Lung microvascular endothelial cell (primary cell): ENCODE measurements around the gene CTU1. TPM values are rescaled to one million over a fixed set of nuclear protein-coding genes. Genes with fewer than 3 reads are reported as not detected.

ENCODE experiments used
- DNase-seq, 2 donors: peaks; one replicate each; pipeline versions ENCODE4 v3.0.0 to v3.0.0-alpha.2; 2010; ENCODE audit warnings: low read depth in 2 of 2
- total RNA-seq: library from RNA; depleted of rRNA; stranded (reverse); fragments of >200 nt; gene quantifications from 2 replicates; pipeline ENCODE4 v1.2.1, GENCODE V29; 2014

CTU1 gene
- total RNA-seq, 1 donor from 2014 or later: 7.3 TPM

- no peak for DNase-seq
These were observed 4.3 kb downstream of the CTU1 start for GRCh38 chr19:51103926-51104341.

DNA sequence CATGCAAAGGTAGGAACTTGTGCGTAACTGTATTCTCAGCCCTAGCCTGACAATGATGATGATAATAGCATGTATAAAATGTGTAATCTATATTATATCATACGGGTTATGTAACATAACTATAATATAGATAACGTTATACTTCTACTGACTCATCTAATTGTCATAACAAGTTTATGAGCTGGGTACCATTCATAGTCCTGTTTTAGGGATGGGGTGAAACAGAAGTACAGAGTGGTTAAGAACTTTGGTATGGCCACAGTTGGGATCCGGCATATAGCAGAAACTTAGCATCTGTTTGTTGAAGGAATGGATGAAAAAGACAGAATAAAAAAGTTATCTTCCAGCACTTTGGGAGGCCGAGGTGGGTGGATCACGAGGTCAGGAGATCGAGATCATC, 5.2 kb downstream of the CTU1 start:
- no peak for DNase-seq

- DNase-seq: no peak
These were observed 6.9 kb downstream of the CTU1 start for GRCh38 chr19:51101171-51101865.

- DNase-seq: no peak
These were observed 7.6 kb downstream of the CTU1 start for GRCh38 chr19:51100601-51101000.

DNA sequence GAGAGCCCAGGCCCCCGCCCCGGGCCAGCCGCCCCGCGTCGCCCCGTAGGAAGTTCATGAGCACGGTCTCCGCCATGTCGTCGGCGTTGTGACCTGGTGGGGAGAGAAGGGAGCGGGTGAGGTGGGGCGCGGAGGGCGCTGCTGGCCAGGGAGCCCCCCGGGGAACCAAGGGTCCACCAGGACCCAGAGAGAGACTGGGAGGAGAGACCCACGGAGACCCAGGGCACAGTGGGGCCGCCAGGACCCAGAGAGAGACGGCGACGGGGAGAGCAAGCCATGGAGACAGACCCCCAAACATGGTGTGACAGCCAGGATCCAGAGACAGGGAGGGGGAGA, 9.2 kb downstream of the CTU1 start:
- no peak for DNase-seq

- no peak for DNase-seq
These were observed 9.7 kb downstream of the CTU1 start for GRCh38 chr19:51098365-51099046.

GRCh38 chr19:51097796-51098195, 10.4 kb downstream of the CTU1 start:
- DNase-seq: no peak

DNA sequence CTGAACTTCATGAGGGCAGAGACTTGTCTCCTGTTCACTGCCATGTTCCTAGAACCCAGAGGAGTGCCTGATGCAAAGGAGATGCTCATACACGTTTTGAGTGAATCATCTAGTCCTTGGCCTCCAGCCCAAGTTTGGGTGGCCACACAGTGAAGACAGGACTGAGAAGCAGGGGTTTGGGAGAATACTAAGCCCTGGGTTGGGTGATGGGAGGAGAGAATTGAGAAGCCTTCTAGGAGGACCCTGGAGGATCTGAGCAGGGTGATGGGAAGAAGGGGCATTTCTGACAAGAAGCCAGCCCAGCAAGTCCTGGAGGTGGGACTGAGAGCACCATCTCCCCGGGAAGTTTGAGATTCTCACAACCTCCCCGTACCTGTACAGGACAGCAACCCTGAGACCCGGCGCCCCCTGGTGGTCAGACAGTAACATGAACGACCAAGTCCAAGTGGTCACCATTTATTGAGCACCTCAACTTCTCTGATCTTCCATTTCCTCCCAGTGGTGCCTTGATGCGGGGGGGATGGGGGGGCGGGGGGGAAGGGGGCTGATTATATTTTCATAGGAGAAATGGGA, 11.0 kb downstream of the CTU1 start:
- DNase-seq: peak; percentile 51 to 64

- peak; percentile 51 to 53 for DNase-seq
These were observed 11.6 kb downstream of the CTU1 start for GRCh38 chr19:51096473-51097165.

- peak; percentile 12 to 48 for DNase-seq
These were observed 13.4 kb downstream of the CTU1 start for GRCh38 chr19:51094696-51095279.

- peak; percentile 50 to 65 for DNase-seq
These were observed 14.5 kb downstream of the CTU1 start for GRCh38 chr19:51093510-51094345.

GRCh38 chr19:51093101-51093500, 15.1 kb downstream of the CTU1 start:
- DNase-seq: no peak

- no peak for DNase-seq
These were observed 16.0 kb downstream of the CTU1 start for GRCh38 chr19:51091895-51092873.

DNA sequence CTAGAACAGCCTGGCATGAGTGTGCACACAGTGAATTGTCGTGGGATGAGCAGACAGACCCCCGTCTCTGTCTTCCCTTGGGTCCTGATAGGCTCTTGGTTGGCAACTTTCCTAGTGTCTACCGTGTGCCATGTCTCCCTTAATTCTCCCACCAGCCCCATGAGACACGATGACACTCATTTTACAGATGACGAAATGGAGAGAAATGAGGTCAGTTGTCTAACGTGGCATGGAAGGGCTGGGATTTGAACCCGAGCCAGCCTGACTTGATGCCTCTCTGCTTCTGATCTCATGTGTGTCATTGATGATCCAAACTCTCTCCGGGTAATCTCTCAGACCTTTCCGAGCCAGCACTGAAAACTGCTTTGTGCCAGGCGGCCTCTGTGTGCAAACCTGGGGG, 17.1 kb downstream of the CTU1 start:
- DNase-seq: no peak

DNA sequence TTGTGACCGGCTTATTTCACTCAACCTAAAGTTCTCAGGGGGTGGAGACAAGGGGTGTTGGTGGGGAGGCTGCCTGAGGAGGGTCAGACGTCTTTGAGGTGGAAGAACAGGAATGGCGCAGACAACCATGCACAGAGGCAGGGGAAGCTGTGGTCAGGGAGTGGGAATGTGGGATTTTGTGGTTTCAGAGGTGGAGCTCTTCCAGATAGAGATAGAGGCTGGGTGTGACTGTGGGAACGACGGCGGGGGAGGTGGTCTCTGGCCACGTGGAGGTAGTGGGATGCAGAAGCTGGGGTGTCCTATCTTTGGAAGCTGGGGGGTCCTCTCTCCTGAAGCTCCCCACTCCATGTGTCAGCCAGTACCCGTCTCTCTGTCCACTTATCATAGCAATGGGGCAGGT, 17.7 kb downstream of the CTU1 start:
- DNase-seq: no peak

- DNase-seq: no peak
These were observed 18.4 kb downstream of the CTU1 start for GRCh38 chr19:51089786-51090185.

DNA sequence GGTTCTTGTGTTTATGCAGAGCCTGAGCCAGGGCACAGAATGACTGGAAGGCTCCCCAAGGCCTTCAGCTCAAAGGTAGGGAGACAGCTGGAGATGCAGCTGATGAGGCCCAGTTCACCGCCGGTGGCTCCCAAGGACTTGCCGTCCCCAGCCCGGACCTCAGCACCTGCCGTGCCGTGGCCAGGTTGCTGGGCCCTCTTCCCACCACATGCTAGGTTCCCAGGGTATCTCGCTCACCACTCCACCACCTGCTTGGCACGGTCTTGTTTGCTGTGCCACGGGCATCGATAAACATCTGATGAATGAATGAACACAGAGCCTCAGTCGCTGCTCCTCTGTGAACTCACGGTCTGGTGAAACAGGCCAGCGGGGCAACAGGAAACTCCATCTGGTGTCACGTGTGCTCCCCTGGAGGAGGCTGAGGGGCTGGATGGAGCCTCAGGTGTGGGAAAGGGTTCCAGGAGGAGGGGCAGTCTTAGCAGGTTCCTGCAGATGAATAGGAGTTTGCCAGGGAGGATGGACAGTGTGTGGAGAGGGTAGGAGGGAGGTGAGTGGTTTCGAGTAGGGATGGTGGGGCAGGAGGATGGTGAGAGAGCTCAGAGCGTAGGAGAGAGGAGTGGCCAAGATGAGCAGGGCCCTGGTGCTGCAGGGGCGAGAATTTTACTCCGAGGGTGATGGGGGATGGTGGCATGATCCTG, 21.9 kb downstream of the CTU1 start:
- no peak for DNase-seq

DNA sequence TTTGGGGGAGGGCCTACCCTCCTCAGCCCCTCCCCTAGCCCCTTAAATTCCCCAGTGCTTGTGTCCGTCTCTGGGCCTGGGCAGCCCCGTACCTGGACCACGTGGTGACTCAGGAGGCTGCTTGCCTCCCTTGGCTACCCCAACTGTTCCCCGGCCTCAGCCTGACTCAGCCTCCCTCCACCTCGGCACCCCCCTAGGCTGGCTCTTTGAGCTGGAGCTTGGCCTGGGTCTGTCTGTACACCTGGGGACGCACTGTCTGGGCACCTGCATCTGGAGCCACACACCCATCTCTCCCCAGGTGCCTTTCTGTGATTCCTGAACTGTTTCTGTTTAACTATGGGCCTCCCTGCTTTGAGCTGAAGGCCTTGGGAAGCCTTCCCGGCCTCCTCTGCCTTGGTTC, 23.7 kb downstream of the CTU1 start:
- no peak for DNase-seq

GRCh38 chr19:51083783-51084182, 24.4 kb downstream of the CTU1 start:
- DNase-seq: no peak
